Upper lobe of left lung (tissue), 6 donors: ENCODE measurements around the gene PDIK1L. TPM values are rescaled to one million over a fixed set of nuclear protein-coding genes. Genes with fewer than 3 reads are reported as not detected.
"Not testable (repeated sequence)": the region's sequence is repeated elsewhere in the genome, so short reads cannot be mapped to it uniquely, and the experiment has no call there.

Experiments
- ATAC-seq, 2 donors: fragments of 200-7000 bp; cut with Tn5 transposase; one replicate each; pipeline ENCODE4 v1.9.1; 2022; ENCODE audit warnings: mild to moderate bottlenecking in 2 of 2, moderate library complexity in 2 of 2; ENCODE audit not compliant: low FRiP score in 2 of 2
- DNase-seq, 2 donors: peaks; one replicate each; pipeline ENCODE4 v3.0.0-alpha.2; 2019 to 2020
- H3K27ac ChIP-seq, 4 donors: fragments of 200-600 bp; sonication (generic); one replicate each; pipeline ENCODE4 v1.5.1; 2016 to 2019
- H3K27me3 ChIP-seq, 4 donors: fragments of 200-600 bp; sonication (generic); one replicate each; pipeline ENCODE4 v1.5.1; 2017 to 2019
- H3K36me3 ChIP-seq, 4 donors: fragments of 200-600 bp; sonication (generic); one replicate each; pipeline ENCODE4 v1.5.1; 2016 to 2019
- H3K4me1 ChIP-seq, 4 donors: fragments of 200-600 bp; sonication (generic); one replicate each; pipeline ENCODE4 v1.5.1; 2018 to 2019
- H3K4me3 ChIP-seq, 4 donors: fragments of 200-600 bp; sonication (generic); one replicate each; pipeline ENCODE4 v1.5.1; 2017 to 2019; ENCODE audit warnings: mild to moderate bottlenecking in 2 of 4, moderate library complexity in 1 of 4
- H3K9me3 ChIP-seq, 4 donors: fragments of 200-600 bp; sonication (generic); one replicate each; pipeline ENCODE4 v1.5.1; 2018 to 2019
- EP300 ChIP-seq, 4 donors: sonication (generic); formaldehyde crosslinking; IDR thresholded peaks; one replicate each; pipeline ENCODE4 v1.5.1; 2017; ENCODE audit warnings: antibody characterized with exemption in 4 of 4, control low read depth in 2 of 4
- POLR2A ChIP-seq, 4 donors: fragments of 450-650 bp; IDR thresholded peaks; one replicate each; pipeline ENCODE4 v1.5.1; 2016 to 2017; ENCODE audit warnings: antibody characterized with exemption in 4 of 4, mild to moderate bottlenecking in 2 of 4
- POLR2AphosphoS5 ChIP-seq, 2 donors: sonication (generic); formaldehyde crosslinking; IDR thresholded peaks; one replicate each; pipeline ENCODE4 v1.5.1; 2017; ENCODE audit warnings: antibody characterized with exemption in 2 of 2
- WGBS, 2 donors: methylation state at CpG; one replicate each; pipeline ENCODE4 v1.1.5; 2017 to 2018; 5-methylcytosine and 5-hydroxymethylcytosine counted together
- total RNA-seq, 6 donors: library from RNA; depleted of rRNA in 4 of 6; stranded (reverse); fragments of >200 nt in 4 of 6; gene quantifications; one replicate each; pipeline versions ENCODE4 v1.1.0 to v1.2.1, GENCODE V29; 2016 to 2021
- TF ChIP-seq, protein P1 (sequence below), 6 experiments: fragments of 450-650 bp in 4 of 6; fragments of 200-600 bp in 2 of 6; sonication (generic) in 2 of 6; IDR thresholded peaks; one replicate each; pipeline ENCODE4 v1.5.1; 2016 to 2019; ENCODE audit warnings: antibody characterized with exemption in 6 of 6
- donor health status: DM: no; HTN: no; CAD: no; lungs with moderate emphysema.
- donor health status: DM: no; HTN: yes; CAD: no; lungs with severe emphysema.

PDIK1L gene
- total RNA-seq, 6 donors from 2014 or later: 1.7 to 12.0 (median 8.8) TPM

- not testable (repeated sequence) for H3K9me3 ChIP-seq, H3K4me1 ChIP-seq, DNase-seq, H3K4me3 ChIP-seq, ATAC-seq, H3K36me3 ChIP-seq, H3K27ac ChIP-seq, H3K27me3 ChIP-seq
- WGBS, 2 donors: 41 to 46% methylated on average over 5 of the region's 5 CpGs
- TF ChIP-seq, protein P1, sequence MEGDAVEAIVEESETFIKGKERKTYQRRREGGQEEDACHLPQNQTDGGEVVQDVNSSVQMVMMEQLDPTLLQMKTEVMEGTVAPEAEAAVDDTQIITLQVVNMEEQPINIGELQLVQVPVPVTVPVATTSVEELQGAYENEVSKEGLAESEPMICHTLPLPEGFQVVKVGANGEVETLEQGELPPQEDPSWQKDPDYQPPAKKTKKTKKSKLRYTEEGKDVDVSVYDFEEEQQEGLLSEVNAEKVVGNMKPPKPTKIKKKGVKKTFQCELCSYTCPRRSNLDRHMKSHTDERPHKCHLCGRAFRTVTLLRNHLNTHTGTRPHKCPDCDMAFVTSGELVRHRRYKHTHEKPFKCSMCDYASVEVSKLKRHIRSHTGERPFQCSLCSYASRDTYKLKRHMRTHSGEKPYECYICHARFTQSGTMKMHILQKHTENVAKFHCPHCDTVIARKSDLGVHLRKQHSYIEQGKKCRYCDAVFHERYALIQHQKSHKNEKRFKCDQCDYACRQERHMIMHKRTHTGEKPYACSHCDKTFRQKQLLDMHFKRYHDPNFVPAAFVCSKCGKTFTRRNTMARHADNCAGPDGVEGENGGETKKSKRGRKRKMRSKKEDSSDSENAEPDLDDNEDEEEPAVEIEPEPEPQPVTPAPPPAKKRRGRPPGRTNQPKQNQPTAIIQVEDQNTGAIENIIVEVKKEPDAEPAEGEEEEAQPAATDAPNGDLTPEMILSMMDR (IDR thresholded peaks at IDR 0.05): peak in 1 of 6 experiments; percentile 3
Measured at GRCh38 chr1:26105226-26105548, 6.4 kb upstream of the PDIK1L start.

- H3K27ac ChIP-seq: peak overlapping the region in 1 of 4 donors; percentile 97
- WGBS, 2 donors: 93 to 97% methylated on average over 5 of the region's 5 CpGs
Measured at GRCh38 chr1:26109229-26110164, 2.1 kb upstream of the PDIK1L start.

DNA sequence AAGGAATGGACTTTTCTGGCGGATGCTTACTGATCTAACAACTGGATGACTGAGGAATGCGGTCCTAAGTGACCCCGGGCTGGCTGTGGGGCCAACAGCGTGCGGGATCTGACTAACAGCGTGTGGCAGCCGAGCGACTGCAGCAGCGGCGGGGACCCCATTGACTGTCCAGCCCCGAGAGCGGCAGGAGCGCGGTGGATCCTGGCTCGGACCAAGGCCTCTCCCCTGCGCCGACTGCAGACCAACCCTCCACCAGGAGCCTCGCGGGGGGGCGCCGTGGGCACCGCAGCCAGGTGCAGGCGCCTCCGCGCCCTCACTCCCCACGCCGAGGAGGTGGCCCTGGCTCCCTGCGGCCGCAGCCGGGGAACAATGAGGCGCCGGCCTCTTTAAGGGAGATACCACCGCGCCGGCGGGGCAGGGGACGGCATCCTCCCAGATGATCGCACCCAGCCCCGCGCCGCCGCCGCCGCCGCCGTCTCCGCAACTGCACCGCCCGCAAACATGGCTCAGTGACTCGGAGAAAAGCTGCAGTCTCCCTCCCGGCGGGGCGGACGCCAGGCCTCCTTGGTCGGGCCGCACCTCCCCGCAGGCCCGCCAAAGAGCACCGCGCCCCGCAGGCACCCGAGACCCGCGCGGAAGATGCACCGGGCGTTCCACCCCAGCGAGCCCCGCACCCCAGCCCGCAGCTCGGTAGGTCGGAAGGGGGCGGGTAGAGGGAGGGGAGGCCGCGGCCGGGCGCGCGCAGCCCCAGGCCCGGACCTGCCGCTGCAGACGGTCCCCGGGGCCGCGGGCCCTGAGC is 694 bp upstream of the PDIK1L start:
- 0 to 1% methylated on average over 9 to 14 of the region's 85 CpGs for WGBS, 2 donors
- DNase-seq (peak; percentile 81 to 95), ATAC-seq (peak; percentile 83 to 87)
- H3K4me1 ChIP-seq: peaks cover 25 to 40% (median 30%) of the 10 kb centered on the region in 4 donors
- H3K9me3 ChIP-seq: no peaks in the 10 kb centered on the region
- no peak for TF ChIP-seq EP300 (IDR thresholded peaks at IDR 0.05)
- TF ChIP-seq, protein P1 (IDR thresholded peaks at IDR 0.05): peak in 2 of 6 experiments; percentile 5 to 16
- TF ChIP-seq POLR2AphosphoS5 (IDR thresholded peaks at IDR 0.05): peak; percentile 18 to 49
- peak in 2 of 4 donors; percentile 10 to 28 for TF ChIP-seq POLR2A (IDR thresholded peaks at IDR 0.05)
- H3K36me3 ChIP-seq: peaks cover 0 to 2% (median 0%) of the 10 kb centered on the region in 4 donors
- peak overlapping the region; percentile 91 to 97 (median 94) for H3K27ac ChIP-seq
- H3K27me3 ChIP-seq: no peaks in the 10 kb centered on the region
- H3K4me3 ChIP-seq: peak overlapping the region; percentile 73 to 98 (median 96)

More at GRCh38 chr1:26109229-26110164, 2.1 kb upstream of the PDIK1L start:
- TF ChIP-seq EP300 (IDR thresholded peaks at IDR 0.05) (no peak), POLR2AphosphoS5 (IDR thresholded peaks at IDR 0.05) (no peak), POLR2A (IDR thresholded peaks at IDR 0.05) (no peak)
- TF ChIP-seq, protein P1 (IDR thresholded peaks at IDR 0.05): no peak
- Histone ChIP-seq H3K27me3 (no peaks in the 10 kb centered on the region), H3K4me3 (no peak overlapping the region), H3K9me3 (no peaks in the 10 kb centered on the region), H3K36me3 (no peaks in the 10 kb centered on the region), H3K4me1 (peaks cover 16 to 30% (median 28%) of the 10 kb centered on the region in 4 donors)
- DNase-seq (no peak), ATAC-seq (no peak)

GRCh38 chr1:26112407-26112775 is 767 bp downstream of the PDIK1L start:
- TF ChIP-seq POLR2A (IDR thresholded peaks at IDR 0.05): no peak
- peak in 1 of 2 donors; percentile 27 for TF ChIP-seq POLR2AphosphoS5 (IDR thresholded peaks at IDR 0.05)
- Histone ChIP-seq H3K9me3 (no peaks in the 10 kb centered on the region), H3K27me3 (no peaks in the 10 kb centered on the region), H3K4me1 (peaks cover 25 to 40% (median 30%) of the 10 kb centered on the region in 4 donors), H3K36me3 (peaks cover 0 to 12% (median 2%) of the 10 kb centered on the region in 4 donors), H3K27ac (peak overlapping the region; percentile 91 to 97 (median 94)), H3K4me3 (peak overlapping the region; percentile 93 to 98 (median 97))
- ATAC-seq (no peak), DNase-seq (no peak)
- WGBS, 2 donors: 0% methylated on average over 9 of the region's 9 CpGs
